Epithelial cell of esophagus (primary cell): ENCODE measurements around the gene GATB.

ENCODE experiments used
- DNase-seq: peaks from one replicate; pipeline ENCODE4 v3.0.0; 2010; ENCODE audit warnings: low read depth
- H3K4me3 ChIP-seq: 2 replicates; pipeline ENCODE4 v1.5.1; 2011; ENCODE audit warnings: mild to moderate bottlenecking, low read length, control low read depth
- CTCF ChIP-seq: IDR thresholded peaks from 2 replicates; pipeline ENCODE4 v1.5.1; 2011; ENCODE audit warnings: low read depth, mild to moderate bottlenecking, low read length, control low read depth, inconsistent platforms; ENCODE audit not compliant: insufficient read depth; ENCODE audit errors: missing control alignments

The GATB gene

GRCh38 chr4:151666501-151666900, 94.3 kb downstream of the GATB start:
- TF ChIP-seq CTCF = no peak
- DNase-seq = no peak
- no peak overlapping the region for H3K4me3 ChIP-seq

- no peak overlapping the region for H3K4me3 ChIP-seq
- no peak for TF ChIP-seq CTCF
- no peak for DNase-seq
Observed at GRCh38 chr4:151665785-151666127, 95.1 kb downstream of the GATB start.

GRCh38 chr4:151665022-151665784, 95.6 kb downstream of the GATB start:
- H3K4me3 ChIP-seq = no peak overlapping the region
- TF ChIP-seq CTCF = no peak
- no peak for DNase-seq

GRCh38 chr4:151664289-151664688, 96.5 kb downstream of the GATB start:
- no peak for DNase-seq
- no peak overlapping the region for H3K4me3 ChIP-seq
- no peak for TF ChIP-seq CTCF

GRCh38 chr4:151663109-151663508, 97.7 kb downstream of the GATB start:
- DNase-seq = no peak
- TF ChIP-seq CTCF = no peak

GRCh38 chr4:151661873-151662272, 98.9 kb downstream of the GATB start:
- no peak for TF ChIP-seq CTCF
- H3K4me3 ChIP-seq = no peak overlapping the region
- no peak for DNase-seq

More at GRCh38 chr4:151663109-151663508, 97.7 kb downstream of the GATB start:
- H3K4me3 ChIP-seq = no peak overlapping the region

- DNase-seq = no peak
- no peak for TF ChIP-seq CTCF
- H3K4me3 ChIP-seq = no peak overlapping the region
Observed at GRCh38 chr4:151660676-151661075, 100.1 kb downstream of the GATB start.
